IMR-90 (cell line): ENCODE measurements around the gene GALNT14. TPM values are rescaled to one million over a fixed set of nuclear protein-coding genes. Genes with fewer than 3 reads are reported as not detected.

ENCODE experiments used
- ATAC-seq: fragments of 200-7000 bp; cut with Tn5 transposase; 2 replicates; pipeline ENCODE4 v1.9.1; 2020; ENCODE audit warnings: low read depth, mild to moderate bottlenecking, moderate library complexity
- BruUV-seq: library from RNA; stranded (reverse); fragments of 400-500 nt; replicated peaks from 2 replicates; lab custom pipeline; 2021; lab: Mats Ljungman, UMichigan
- CTCF ChIA-PET: fragments of 300-600 bp; formaldehyde crosslinking; extraction: SDS; loops from one replicate; lab custom pipeline; 2021; ENCODE audit warnings: antibody characterized with exemption; lab: Yijun Ruan, JAX
- POLR2A ChIA-PET: fragments of 300-600 bp; sonication (Branson Sonifier 250); formaldehyde crosslinking; loops from one replicate; lab custom pipeline; 2022; ENCODE audit warnings: antibody characterized with exemption; ENCODE audit not compliant: unreplicated experiment; lab: Charles Lee
- DNase-seq: peaks from one replicate; pipeline ENCODE4 v3.0.0; 2013
- H2AFZ ChIP-seq: replicated peaks from 2 replicates; pipeline ENCODE3; 2013; ENCODE audit warnings: low read length, mild to moderate bottlenecking; ENCODE audit not compliant: poor library complexity
- H2AK5ac ChIP-seq: 2 replicates; pipeline ENCODE4 v1.6.1; 2013; ENCODE audit warnings: low read depth, low read length, inconsistent platforms
- H2AK9ac ChIP-seq: replicated peaks from 2 replicates; pipeline ENCODE3; 2013; ENCODE audit warnings: mild to moderate bottlenecking, low read depth, low read length, moderate library complexity; ENCODE audit not compliant: poor library complexity
- H2BK120ac ChIP-seq: 2 replicates; pipeline ENCODE4 v1.6.1; 2013; ENCODE audit warnings: low read depth, low read length, inconsistent platforms
- H2BK15ac ChIP-seq: 3 replicates; pipeline ENCODE4 v1.6.1; 2013; ENCODE audit warnings: low read depth, low read length, inconsistent platforms
- H2BK20ac ChIP-seq: 2 replicates; pipeline ENCODE4 v1.6.1; 2013; ENCODE audit warnings: low read depth, mild to moderate bottlenecking, inconsistent platforms, low read length, moderate library complexity
- H2BK5ac ChIP-seq: 2 replicates; pipeline ENCODE4 v1.6.1; 2013; ENCODE audit warnings: mild to moderate bottlenecking, low read depth, low read length, inconsistent platforms; ENCODE audit not compliant: poor library complexity, severe bottlenecking
- H3K14ac ChIP-seq: replicated peaks from 2 replicates; pipeline ENCODE4 v1.6.1; 2013; ENCODE audit warnings: low read depth, low read length, inconsistent platforms
- H3K18ac ChIP-seq: 2 replicates; pipeline ENCODE4 v1.6.1; 2013; ENCODE audit warnings: low read depth, low read length, control low read depth
- H3K23ac ChIP-seq: 2 replicates; pipeline ENCODE4 v1.6.1; 2013; ENCODE audit warnings: low read depth, low read length, inconsistent platforms
- H3K27ac ChIP-seq: 2 replicates; pipeline ENCODE4 v1.5.1; 2013; ENCODE audit warnings: mild to moderate bottlenecking, control low read depth, low read length; ENCODE audit not compliant: insufficient read depth
- H3K27me3 ChIP-seq: 2 replicates; pipeline ENCODE4 v1.6.1; 2013; ENCODE audit warnings: low read length; ENCODE audit not compliant: control insufficient read depth, insufficient read depth
- H3K36me3 ChIP-seq: 2 replicates; pipeline ENCODE4 v1.6.1; 2013; ENCODE audit warnings: low read length, mixed read lengths; ENCODE audit not compliant: control insufficient read depth, insufficient read depth
- H3K4ac ChIP-seq: 2 replicates; pipeline ENCODE4 v1.6.1; 2013; ENCODE audit warnings: low read depth, low read length, inconsistent platforms
- H3K4me1 ChIP-seq: 2 replicates; pipeline ENCODE4 v1.6.1; 2013; ENCODE audit warnings: low read length, mixed read lengths; ENCODE audit not compliant: control insufficient read depth, insufficient read depth
- H3K4me2 ChIP-seq: 2 replicates; pipeline ENCODE4 v1.6.1; 2013; ENCODE audit warnings: low read depth, mild to moderate bottlenecking, control low read depth, low read length, moderate library complexity
- H3K4me3 ChIP-seq: 2 replicates; pipeline ENCODE4 v1.5.1; 2013; ENCODE audit warnings: low read depth, mild to moderate bottlenecking, control low read depth, low read length, moderate library complexity; ENCODE audit not compliant: insufficient read depth
- H3K56ac ChIP-seq: 2 replicates; pipeline ENCODE4 v1.6.1; 2013; ENCODE audit warnings: low read length, inconsistent platforms; ENCODE audit not compliant: insufficient read depth; ENCODE audit errors: extremely low read depth
- H3K79me1 ChIP-seq, 2 experiments: 2 replicates each; pipeline ENCODE4 v1.6.1; 2013; ENCODE audit warnings: low read length in 2 of 2, inconsistent platforms in 1 of 2, low read depth in 1 of 2
- H3K9ac ChIP-seq: 2 replicates; pipeline ENCODE4 v1.6.1; 2013; ENCODE audit warnings: low read depth, low read length, control low read depth
- H3K9me1 ChIP-seq: 2 replicates; pipeline ENCODE4 v1.6.1; 2013; ENCODE audit warnings: low read length, inconsistent platforms; ENCODE audit not compliant: insufficient read depth
- H3K9me3 ChIP-seq: 2 replicates; pipeline ENCODE4 v1.6.1; 2013; ENCODE audit warnings: low read length; ENCODE audit not compliant: control insufficient read depth, insufficient read depth
- H4K20me1 ChIP-seq: 2 replicates; pipeline ENCODE4 v1.6.1; 2013; ENCODE audit warnings: low read length, inconsistent platforms; ENCODE audit not compliant: insufficient read depth
- H4K5ac ChIP-seq: 2 replicates; pipeline ENCODE4 v1.6.1; 2013; ENCODE audit warnings: mild to moderate bottlenecking, low read depth, low read length, control low read depth
- H4K8ac ChIP-seq, 2 experiments: 2 replicates each; pipeline ENCODE4 v1.6.1; 2013; ENCODE audit warnings: low read depth in 2 of 2, low read length in 2 of 2, control low read depth in 1 of 2, inconsistent platforms in 1 of 2
- H4K91ac ChIP-seq: 2 replicates; pipeline ENCODE4 v1.6.1; 2013; ENCODE audit warnings: low read depth, low read length, inconsistent platforms; ENCODE audit not compliant: insufficient read depth
- BHLHE40 ChIP-seq: fragments of 150-350 bp; IDR thresholded peaks from 2 replicates; pipeline ENCODE4 v1.6.1; 2016; ENCODE audit warnings: mild to moderate bottlenecking, low read depth, low read length
- CEBPB ChIP-seq: IDR thresholded peaks from 2 replicates; pipeline ENCODE4 v1.6.1; 2012; ENCODE audit warnings: low read depth, low read length, improper control_type of control experiment
- CHD1 ChIP-seq: IDR thresholded peaks from 2 replicates; pipeline ENCODE4 v1.6.1; 2012; ENCODE audit warnings: low read depth, low read length, improper control_type of control experiment
- FOS ChIP-seq: fragments of 150-350 bp; IDR thresholded peaks from 2 replicates; pipeline ENCODE4 v1.6.1; 2016; ENCODE audit warnings: low read depth, low read length
- MAZ ChIP-seq: IDR thresholded peaks from 2 replicates; pipeline ENCODE4 v1.6.1; 2012; ENCODE audit warnings: low read depth, mild to moderate bottlenecking, low read length, improper control_type of control experiment, moderate library complexity, borderline replicate concordance
- MXI1 ChIP-seq: IDR thresholded peaks from 2 replicates; pipeline ENCODE4 v1.6.1; 2012; ENCODE audit warnings: low read depth, mild to moderate bottlenecking, low read length, moderate library complexity, borderline replicate concordance
- NFE2L2 ChIP-seq: fragments of 150-350 bp; IDR thresholded peaks from 2 replicates; pipeline ENCODE4 v1.6.1; 2016; ENCODE audit warnings: low read depth, mild to moderate bottlenecking, low read length
- POLR2A ChIP-seq: IDR thresholded peaks from 2 replicates; pipeline ENCODE4 v1.6.1; 2012; ENCODE audit warnings: mild to moderate bottlenecking, low read depth, low read length
- RAD21 ChIP-seq: IDR thresholded peaks from 2 replicates; pipeline ENCODE4 v1.6.1; 2012; ENCODE audit warnings: low read length, improper control_type of control experiment
- RCOR1 ChIP-seq: IDR thresholded peaks from 2 replicates; pipeline ENCODE4 v1.6.1; 2012; ENCODE audit warnings: mild to moderate bottlenecking, low read length, improper control_type of control experiment; ENCODE audit not compliant: insufficient replicate concordance
- RFX5 ChIP-seq: IDR thresholded peaks from 2 replicates; pipeline ENCODE4 v1.8.0; 2012; ENCODE audit warnings: low read depth, mild to moderate bottlenecking, low read length, moderate library complexity
- WGBS, 2 experiments: methylation state at CpG; one replicate each; pipeline versions ENCODE4 v1.1.5 to v1.1.7; 2013; ENCODE audit warnings: missing lambda C conversion rate in 2 of 2; ENCODE audit not compliant: insufficient read length in 1 of 2; ENCODE audit errors: extremely low coverage in 2 of 2; 5-methylcytosine and 5-hydroxymethylcytosine counted together
- dilution Hi-C: fragments of 300-500 bp; cut with HindIII; formaldehyde crosslinking; loops from one replicate; pipeline ENCODE4 v1.14.3; 2018; ENCODE audit warnings: low sequenced_read_pairs; ENCODE audit not compliant: unreplicated experiment
- in situ Hi-C: fragments of 300-500 bp; cut with MboI; formaldehyde crosslinking; loops from 3 replicates; pipeline ENCODE4 v1.14.3; 2019; ENCODE audit warnings: low sequenced_read_pairs, inconsistent platforms, mixed read lengths
- intact Hi-C: fragments of 100-400 bp; cut with micrococcal nuclease; formaldehyde crosslinking; loops from 2 replicates; pipeline ENCODE4 v1.10.0; 2022
- polyA plus RNA-seq, 3 experiments: library from polyadenylated mRNA; depleted of rRNA; stranded (reverse); fragments of >200 nt; gene quantifications; 2 replicates each; pipeline ENCODE4 v1.2.3, GENCODE V29; 2012; ENCODE audit warnings: low replicate concordance in 1 of 3
- total RNA-seq: library from RNA; depleted of rRNA; stranded (reverse); fragments of >200 nt; gene quantifications from 2 replicates; pipeline ENCODE4 v1.2.3, GENCODE V29; 2012
- TF ChIP-seq, protein P1 (sequence below): fragments of 150-350 bp; IDR thresholded peaks from 2 replicates; pipeline ENCODE4 v1.6.1; 2016; ENCODE audit warnings: low read depth, mild to moderate bottlenecking, low read length, moderate library complexity, borderline replicate concordance
- TF ChIP-seq, protein P2 (sequence below): conservative IDR thresholded peaks from 2 replicates; pipeline ENCODE4 v1.5.1; 2012; ENCODE audit warnings: mild to moderate bottlenecking, low read depth, low read length, improper control_type of control experiment

The GALNT14 gene
- total and polyA plus RNA-seq, 2 of the 4 experiments (the other 2 are of a cell fraction) = 0.15 to 0.18 TPM

DNA sequence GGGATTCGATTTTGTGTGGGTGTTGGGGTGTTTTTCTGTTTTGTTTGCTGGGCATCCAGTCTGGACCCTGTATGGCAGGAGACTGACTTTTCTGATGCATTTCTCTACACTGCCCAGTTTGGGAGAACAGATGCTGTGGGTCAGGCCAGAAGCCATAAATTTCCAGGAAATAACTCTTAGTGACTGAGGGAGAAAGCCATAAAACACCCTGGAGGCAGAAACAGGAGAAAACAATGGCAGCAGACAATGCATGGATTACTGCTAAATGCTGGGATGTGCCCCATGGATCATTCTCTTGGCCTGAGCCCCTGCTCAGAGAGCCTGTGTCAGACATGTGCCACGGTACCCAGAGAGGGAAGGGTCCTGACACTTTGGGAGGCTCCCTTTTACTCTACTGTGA lies 197.4 kb downstream of the GALNT14 start:
- in situ Hi-C loops (no loop called here), dilution Hi-C loops (no loop called here), intact Hi-C loops (no loop called here)
- no CpG with 5 or more reads among the region's 2 CpGs for WGBS, 2 experiments
- BruUV-seq = no TSS peak
- H3K4me2 ChIP-seq = no peak overlapping the region
- no peak for ATAC-seq
- H2BK120ac ChIP-seq = no peak overlapping the region
- H2AK9ac ChIP-seq = no peak overlapping the region
- no peak overlapping the region for H3K4me3 ChIP-seq
- H4K91ac ChIP-seq = no peak overlapping the region
- no peaks in the 10 kb centered on the region for H3K79me1 ChIP-seq
- no peak overlapping the region for H3K56ac ChIP-seq
- H2BK5ac ChIP-seq = no peak overlapping the region
- no peak overlapping the region for H3K9ac ChIP-seq
- no peak overlapping the region for H2BK15ac ChIP-seq
- no peak overlapping the region for H3K18ac ChIP-seq
- H3K4ac ChIP-seq = no peak overlapping the region
- no peak for DNase-seq
- H3K36me3 ChIP-seq = no peaks in the 10 kb centered on the region
- ChIA-PET POLR2A (no interaction called here), CTCF (no interaction called here)
- H4K8ac ChIP-seq = no peak overlapping the region
- H3K27ac ChIP-seq = no peak overlapping the region
- TF ChIP-seq, protein P1, sequence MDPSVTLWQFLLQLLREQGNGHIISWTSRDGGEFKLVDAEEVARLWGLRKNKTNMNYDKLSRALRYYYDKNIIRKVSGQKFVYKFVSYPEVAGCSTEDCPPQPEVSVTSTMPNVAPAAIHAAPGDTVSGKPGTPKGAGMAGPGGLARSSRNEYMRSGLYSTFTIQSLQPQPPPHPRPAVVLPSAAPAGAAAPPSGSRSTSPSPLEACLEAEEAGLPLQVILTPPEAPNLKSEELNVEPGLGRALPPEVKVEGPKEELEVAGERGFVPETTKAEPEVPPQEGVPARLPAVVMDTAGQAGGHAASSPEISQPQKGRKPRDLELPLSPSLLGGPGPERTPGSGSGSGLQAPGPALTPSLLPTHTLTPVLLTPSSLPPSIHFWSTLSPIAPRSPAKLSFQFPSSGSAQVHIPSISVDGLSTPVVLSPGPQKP = no peak
- TF ChIP-seq RCOR1 = no peak
- no peak for TF ChIP-seq RFX5
- TF ChIP-seq POLR2A = no peak
- no peak for TF ChIP-seq CHD1
- no peak for TF ChIP-seq CEBPB
- TF ChIP-seq MXI1 = no peak
- TF ChIP-seq MAZ = no peak
- TF ChIP-seq RAD21 = no peak
- no peak for TF ChIP-seq FOS
- no peak for TF ChIP-seq NFE2L2
- TF ChIP-seq, protein P2, sequence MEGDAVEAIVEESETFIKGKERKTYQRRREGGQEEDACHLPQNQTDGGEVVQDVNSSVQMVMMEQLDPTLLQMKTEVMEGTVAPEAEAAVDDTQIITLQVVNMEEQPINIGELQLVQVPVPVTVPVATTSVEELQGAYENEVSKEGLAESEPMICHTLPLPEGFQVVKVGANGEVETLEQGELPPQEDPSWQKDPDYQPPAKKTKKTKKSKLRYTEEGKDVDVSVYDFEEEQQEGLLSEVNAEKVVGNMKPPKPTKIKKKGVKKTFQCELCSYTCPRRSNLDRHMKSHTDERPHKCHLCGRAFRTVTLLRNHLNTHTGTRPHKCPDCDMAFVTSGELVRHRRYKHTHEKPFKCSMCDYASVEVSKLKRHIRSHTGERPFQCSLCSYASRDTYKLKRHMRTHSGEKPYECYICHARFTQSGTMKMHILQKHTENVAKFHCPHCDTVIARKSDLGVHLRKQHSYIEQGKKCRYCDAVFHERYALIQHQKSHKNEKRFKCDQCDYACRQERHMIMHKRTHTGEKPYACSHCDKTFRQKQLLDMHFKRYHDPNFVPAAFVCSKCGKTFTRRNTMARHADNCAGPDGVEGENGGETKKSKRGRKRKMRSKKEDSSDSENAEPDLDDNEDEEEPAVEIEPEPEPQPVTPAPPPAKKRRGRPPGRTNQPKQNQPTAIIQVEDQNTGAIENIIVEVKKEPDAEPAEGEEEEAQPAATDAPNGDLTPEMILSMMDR = no peak
- TF ChIP-seq BHLHE40 = no peak
- no peak overlapping the region for H2AK5ac ChIP-seq
- no peak overlapping the region for H3K23ac ChIP-seq
- no peaks in the 10 kb centered on the region for H4K20me1 ChIP-seq
- H3K9me1 ChIP-seq = no peaks in the 10 kb centered on the region
- no peaks in the 10 kb centered on the region; the same call in 1 of the 2 replicates for H3K27me3 ChIP-seq
- H3K14ac ChIP-seq = no peak overlapping the region
- H2AFZ ChIP-seq = no peak overlapping the region
- no peak overlapping the region for H4K5ac ChIP-seq
- no peak overlapping the region for H2BK20ac ChIP-seq
- H3K4me1 ChIP-seq = no peaks in the 10 kb centered on the region
- no peaks in the 10 kb centered on the region for H3K9me3 ChIP-seq
